Right lobe of liver (tissue), 6 donors: ENCODE results near the gene HTRA1. TPM values are rescaled to one million over a fixed set of nuclear protein-coding genes. Genes with fewer than 3 reads are reported as not detected.

ENCODE experiments used
- ATAC-seq, 4 donors: fragments of 200-7000 bp; cut with Tn5 transposase; one replicate each; pipeline ENCODE4 v1.9.1; 2020; ENCODE audit warnings: mild to moderate bottlenecking in 4 of 4, moderate library complexity in 4 of 4
- DNase-seq, 3 donors: peaks; one replicate each; pipeline ENCODE4 v3.0.0-alpha.2; 2020
- H3K27ac ChIP-seq, 3 donors: fragments of 200-600 bp; one replicate each; pipeline ENCODE4 v1.8.0; 2022
- H3K27me3 ChIP-seq, 2 donors: fragments of 200-600 bp; one replicate each; pipeline ENCODE4 v1.8.0; 2022
- H3K36me3 ChIP-seq, 4 donors: fragments of 200-600 bp; sonication (generic) in 1 of 4; one replicate each; pipeline versions ENCODE4 v1.5.1 to v1.8.0; 2017 to 2022; ENCODE audit warnings: control low read depth in 1 of 4
- H3K4me1 ChIP-seq, 4 donors: fragments of 200-600 bp; sonication (generic) in 1 of 4; one replicate each; pipeline versions ENCODE4 v1.5.1 to v1.8.0; 2017 to 2022; ENCODE audit warnings: control low read depth in 1 of 4
- H3K4me3 ChIP-seq, 3 donors: fragments of 200-600 bp; one replicate each; pipeline ENCODE4 v1.8.0; 2022
- H3K9me3 ChIP-seq, 4 donors: fragments of 200-600 bp; sonication (generic) in 1 of 4; one replicate each; pipeline versions ENCODE4 v1.5.1 to v1.8.0; 2017 to 2022; ENCODE audit warnings: control low read depth in 1 of 4
- POLR2A ChIP-seq: fragments of 450-650 bp; IDR thresholded peaks from one replicate; pipeline ENCODE4 v1.6.1; 2017; ENCODE audit warnings: antibody characterized with exemption, mild to moderate bottlenecking
- WGBS: methylation state at CpG from one replicate; pipeline ENCODE4 v1.1.6; 2018; ENCODE audit warnings: low coverage, low lambda C conversion rate; ENCODE audit not compliant: insufficient coverage; ENCODE audit errors: missing lambda C conversion rate; 5-methylcytosine and 5-hydroxymethylcytosine counted together
- intact Hi-C, 2 donors: fragments of 100-400 bp; cut with DNase I; formaldehyde crosslinking; loops; one replicate each; pipeline versions ENCODE4 v1.11.2 to v1.14.1; 2022
- total RNA-seq, 6 experiments: library from RNA; depleted of rRNA in 2 of 6; stranded (reverse); fragments of >200 nt in 2 of 6; fragmentation: NEBNext Ultra II Directional in 3 of 6; extraction: Animal tissue kit (Norgen Biotek cat#: 25700) in 3 of 6; gene quantifications; one replicate each; pipeline versions ENCODE4 v1.1.0 to v1.2.4, GENCODE V29; 2016 to 2023
- TF ChIP-seq, protein P1 (sequence below), 4 donors: fragments of 200-600 bp in 3 of 4; fragments of 450-650 bp in 1 of 4; IDR thresholded peaks; one replicate each; pipeline versions ENCODE4 v1.5.1 to v1.8.0; 2016 to 2022; ENCODE audit warnings: antibody characterized with exemption in 4 of 4, mild to moderate bottlenecking in 2 of 4
- donor health status: DM: no; HTN: yes; CAD: no.
- donor health status: DM: no; HTN: no; CAD: no.
- donor health status: DM: no; HTN: no; CAD: no.
- donor health status: DM: no; HTN: yes; CAD: no.
- donor health status: DM: no; HTN: yes; CAD: no.

Gene HTRA1
- total RNA-seq, 6 experiments from 2014 or later = 91.9 to 224 (median 134) TPM

DNA sequence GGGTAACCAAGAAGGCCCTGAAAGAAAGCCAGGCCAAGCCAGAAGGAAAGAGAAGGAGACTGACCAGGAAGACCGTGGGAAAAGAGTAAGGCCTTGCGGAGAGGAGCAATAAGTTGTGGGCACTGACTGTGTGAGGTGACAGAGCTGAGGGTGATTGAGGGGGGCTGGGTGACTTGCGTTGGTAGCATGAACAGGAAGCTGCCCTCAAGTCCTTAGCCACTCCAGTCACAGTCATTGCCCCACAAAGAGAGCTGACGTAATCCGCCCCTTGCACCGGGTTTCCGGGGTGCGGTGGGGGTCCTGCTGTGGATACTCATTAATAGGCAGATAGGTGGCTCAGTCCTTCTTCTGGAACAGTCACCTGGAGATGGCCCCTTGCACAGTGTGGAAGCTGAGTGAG, 83.1 kb downstream of the HTRA1 start:
- intact Hi-C loops = no loop called here
- WGBS = 60% methylated on average over 1 of the region's 8 CpGs
- H3K27me3 ChIP-seq = no peaks in the 10 kb centered on the region
- ATAC-seq = no peak
- no peak for TF ChIP-seq POLR2A
- TF ChIP-seq, protein P1, sequence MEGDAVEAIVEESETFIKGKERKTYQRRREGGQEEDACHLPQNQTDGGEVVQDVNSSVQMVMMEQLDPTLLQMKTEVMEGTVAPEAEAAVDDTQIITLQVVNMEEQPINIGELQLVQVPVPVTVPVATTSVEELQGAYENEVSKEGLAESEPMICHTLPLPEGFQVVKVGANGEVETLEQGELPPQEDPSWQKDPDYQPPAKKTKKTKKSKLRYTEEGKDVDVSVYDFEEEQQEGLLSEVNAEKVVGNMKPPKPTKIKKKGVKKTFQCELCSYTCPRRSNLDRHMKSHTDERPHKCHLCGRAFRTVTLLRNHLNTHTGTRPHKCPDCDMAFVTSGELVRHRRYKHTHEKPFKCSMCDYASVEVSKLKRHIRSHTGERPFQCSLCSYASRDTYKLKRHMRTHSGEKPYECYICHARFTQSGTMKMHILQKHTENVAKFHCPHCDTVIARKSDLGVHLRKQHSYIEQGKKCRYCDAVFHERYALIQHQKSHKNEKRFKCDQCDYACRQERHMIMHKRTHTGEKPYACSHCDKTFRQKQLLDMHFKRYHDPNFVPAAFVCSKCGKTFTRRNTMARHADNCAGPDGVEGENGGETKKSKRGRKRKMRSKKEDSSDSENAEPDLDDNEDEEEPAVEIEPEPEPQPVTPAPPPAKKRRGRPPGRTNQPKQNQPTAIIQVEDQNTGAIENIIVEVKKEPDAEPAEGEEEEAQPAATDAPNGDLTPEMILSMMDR (IDR thresholded peaks at IDR 0.05) = no peak
- H3K4me1 ChIP-seq = peaks cover 0 to 13% (median 3%) of the 10 kb centered on the region in 4 donors
- DNase-seq = no peak
- no peaks in the 10 kb centered on the region for H3K36me3 ChIP-seq
- H3K9me3 ChIP-seq = no peaks in the 10 kb centered on the region
- H3K4me3 ChIP-seq = no peak overlapping the region
- no peak overlapping the region for H3K27ac ChIP-seq

DNA sequence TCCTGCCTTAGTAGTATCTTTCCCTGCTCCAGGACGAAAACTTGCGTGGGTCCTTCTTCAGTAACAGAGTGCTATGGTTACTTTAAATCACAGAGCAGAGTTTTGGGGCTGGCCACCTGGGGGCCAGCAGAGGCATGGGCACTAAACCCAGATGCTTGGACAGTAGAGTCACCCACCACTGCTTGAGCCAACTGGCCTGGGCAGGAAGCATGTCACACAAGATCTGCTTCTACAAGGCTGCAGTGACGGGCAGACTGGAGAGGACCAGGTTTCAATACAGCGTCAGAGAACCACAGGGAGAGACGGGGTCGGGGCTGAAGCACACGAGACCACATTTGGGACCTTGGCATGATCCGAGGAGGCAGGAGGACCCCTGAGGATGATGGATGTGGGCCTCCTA, 84.9 kb downstream of the HTRA1 start:
- WGBS = 87% methylated on average over 4 of the region's 8 CpGs
- Histone ChIP-seq H3K9me3 (no peaks in the 10 kb centered on the region), H3K4me1 (peaks cover 0 to 10% (median 3%) of the 10 kb centered on the region in 4 donors), H3K27me3 (no peaks in the 10 kb centered on the region), H3K36me3 (no peaks in the 10 kb centered on the region), H3K27ac (no peak overlapping the region), H3K4me3 (no peak overlapping the region)
- no peak for DNase-seq
- intact Hi-C loops = no loop called here
- ATAC-seq = no peak
- TF ChIP-seq, protein P1 (IDR thresholded peaks at IDR 0.05) = no peak
- TF ChIP-seq POLR2A = no peak

DNA sequence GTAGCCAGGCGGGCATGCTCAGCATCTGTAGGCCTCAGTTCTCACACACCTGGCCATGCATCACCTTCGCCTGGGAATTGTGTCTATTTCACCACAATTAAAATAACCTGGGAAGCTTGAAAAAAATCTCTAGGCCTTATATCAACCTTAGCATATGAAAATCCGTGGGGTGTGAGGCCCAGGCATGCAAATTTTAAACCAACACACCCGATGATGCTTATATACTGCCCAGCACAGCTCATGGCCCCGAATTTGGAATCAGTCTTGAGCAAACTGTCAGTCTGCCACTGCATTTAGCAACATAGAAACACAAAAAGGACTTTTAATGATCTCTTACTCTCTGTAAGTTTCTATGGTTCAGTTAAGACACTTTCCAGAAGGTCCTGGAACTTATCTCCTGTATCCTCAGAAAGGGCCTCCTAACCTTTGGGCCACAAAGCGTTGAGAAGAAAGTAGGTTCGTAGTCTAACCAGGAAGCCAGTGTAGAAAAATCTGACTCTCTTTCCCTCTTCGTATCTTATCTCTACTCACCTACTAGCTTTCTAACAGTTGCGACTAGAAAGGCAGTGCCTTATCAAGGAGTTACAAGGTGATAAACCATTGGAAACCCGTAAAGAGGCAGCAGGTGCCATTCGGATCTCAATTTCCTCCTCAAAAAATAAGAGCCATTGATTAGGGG, 87.2 kb downstream of the HTRA1 start:
- ATAC-seq = no peak
- Histone ChIP-seq H3K36me3 (no peaks in the 10 kb centered on the region), H3K27me3 (no peaks in the 10 kb centered on the region), H3K4me1 (no peaks in the 10 kb centered on the region), H3K4me3 (no peak overlapping the region), H3K27ac (no peak overlapping the region), H3K9me3 (no peaks in the 10 kb centered on the region)
- no peak for DNase-seq
- 85% methylated on average over 11 of the region's 11 CpGs for WGBS
- intact Hi-C loops = no loop called here
- no peak for TF ChIP-seq POLR2A
- TF ChIP-seq, protein P1 (IDR thresholded peaks at IDR 0.05) = no peak

DNA sequence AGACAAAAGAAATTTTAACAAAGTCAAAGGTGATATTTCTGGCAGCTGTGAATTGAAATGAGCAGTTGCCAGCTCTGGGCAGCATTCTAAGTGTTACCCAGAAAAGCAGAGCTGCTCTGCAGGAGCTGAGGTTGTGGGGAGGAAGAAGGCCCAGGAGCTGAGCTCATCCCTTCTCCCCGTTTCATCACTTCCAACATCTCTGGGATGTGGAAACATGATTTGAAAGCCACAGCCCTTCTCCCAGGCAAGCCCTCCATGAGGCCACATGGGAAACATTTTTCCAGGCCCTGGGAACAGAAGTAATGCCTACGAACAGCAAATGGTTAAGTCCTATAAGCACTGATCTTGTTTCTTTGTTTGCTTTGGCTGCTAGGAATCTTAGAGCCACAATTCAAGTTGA, 88.3 kb downstream of the HTRA1 start:
- WGBS = 100% methylated on average over 2 of the region's 2 CpGs
- no peaks in the 10 kb centered on the region for H3K4me1 ChIP-seq
- no peaks in the 10 kb centered on the region for H3K9me3 ChIP-seq
- no peak overlapping the region for H3K27ac ChIP-seq
- DNase-seq (no peak), ATAC-seq (no peak)
- TF ChIP-seq, protein P1 (IDR thresholded peaks at IDR 0.05) = no peak
- TF ChIP-seq POLR2A = no peak
- H3K36me3 ChIP-seq = no peaks in the 10 kb centered on the region
- H3K4me3 ChIP-seq = no peak overlapping the region
- intact Hi-C loops = no loop called here
- H3K27me3 ChIP-seq = no peaks in the 10 kb centered on the region
